ENCODE results near the gene RTRAF. TPM values are rescaled to one million over a fixed set of nuclear protein-coding genes. Genes with fewer than 3 reads are reported as not detected.
A peak's percentile ranks its signal among the peaks of the same experiment; 100 is the strongest.

RTRAF gene
- total RNA-seq, 1 experiment from 2014 or later = 93.7 TPM

GRCh38 chr14:52011523-52011922 lies 22.2 kb downstream of the RTRAF start:
- Histone ChIP-seq H3K27me3 (ENCODE audit: control insufficient read depth, insufficient read depth, low read length) (no peaks in the 10 kb centered on the region), H3K36me3 (ENCODE audit: control insufficient read depth, insufficient read depth, low read length) (peaks cover 10% of the 10 kb centered on the region), H3K4me1 (ENCODE audit: control insufficient read depth, insufficient read depth, low read length) (no peaks in the 10 kb centered on the region), H3K9me3 (ENCODE audit: control insufficient read depth, insufficient read depth, low read depth, low read length) (no peaks in the 10 kb centered on the region), H3K4me3 (ENCODE audit: low read depth in 2 of 2, low read length in 2 of 2) (no peak overlapping the region), H3K27ac (ENCODE audit: low read length) (no peak overlapping the region)
- DNase-seq (ENCODE audit: low read depth, low spot score) (no peak), ATAC-seq (no peak)
- intact Hi-C loops (cut with micrococcal nuclease; ENCODE audit: unreplicated experiment) (no loop called here), in situ Hi-C loops (cut with HindIII; ENCODE audit: low pct_unique_long_range_greater_than_20kb, low sequenced_read_pairs) (no loop called here)
- POLR2A ChIA-PET = no interaction called here
- TF ChIP-seq POLR2AphosphoS5 (IDR thresholded peaks at IDR 0.05; ENCODE audit: low read depth, low read length) (no peak), CTCF (IDR thresholded peaks at IDR 0.05) (no peak), TCF7L2 (IDR thresholded peaks at IDR 0.05; ENCODE audit: low read depth, low read length) (no peak), SIN3A (IDR thresholded peaks at IDR 0.05; ENCODE audit: borderline replicate concordance, insufficient read depth, low read depth, low read length) (no peak), REST (IDR thresholded peaks at IDR 0.05; ENCODE audit: insufficient read depth in 1 of 2, low read depth in 2 of 2, low read length in 1 of 2) (no peak)
- no TSS peak for BruUV-seq (replicated peaks)
- CTCF ChIA-PET = interaction anchor here (0.6 kb wide), 1 partner anchor 10 kb away, joined by 8 read pairs; no protein-coding TSS in a partner anchor

- no TSS peak for BruUV-seq (replicated peaks)
- H3K36me3 ChIP-seq (ENCODE audit: control insufficient read depth, insufficient read depth, low read length) = peaks cover 2% of the 10 kb centered on the region
- DNase-seq (ENCODE audit: low read depth, low spot score) = no peak
- POLR2A ChIA-PET = no interaction called here
- CTCF ChIA-PET = no interaction called here
- ATAC-seq = no peak
- intact Hi-C loops (cut with micrococcal nuclease; ENCODE audit: unreplicated experiment) (no loop called here), in situ Hi-C loops (cut with HindIII; ENCODE audit: low pct_unique_long_range_greater_than_20kb, low sequenced_read_pairs) (no loop called here)
- H3K4me3 ChIP-seq (ENCODE audit: low read depth in 2 of 2, low read length in 2 of 2) = no peak overlapping the region
- no peaks in the 10 kb centered on the region; the same call in 1 of the 2 replicates for H3K27me3 ChIP-seq (ENCODE audit: control insufficient read depth, insufficient read depth, low read length)
- no peaks in the 10 kb centered on the region for H3K4me1 ChIP-seq (ENCODE audit: control insufficient read depth, insufficient read depth, low read length)
- no peaks in the 10 kb centered on the region for H3K9me3 ChIP-seq (ENCODE audit: control insufficient read depth, insufficient read depth, low read depth, low read length)
- TF ChIP-seq SIN3A (IDR thresholded peaks at IDR 0.05; ENCODE audit: borderline replicate concordance, insufficient read depth, low read depth, low read length) = no peak
- H3K27ac ChIP-seq (ENCODE audit: low read length) = no peak overlapping the region
These were observed 23.3 kb downstream of the RTRAF start for GRCh38 chr14:52012635-52013034.

- H3K36me3 ChIP-seq (ENCODE audit: control insufficient read depth, insufficient read depth, low read length) = peaks cover 2% of the 10 kb centered on the region
- TF ChIP-seq POLR2AphosphoS5 (IDR thresholded peaks at IDR 0.05; ENCODE audit: low read depth, low read length) (no peak), CTCF (IDR thresholded peaks at IDR 0.05) (peak; percentile 37)
- ChIA-PET CTCF (no interaction called here), POLR2A (no interaction called here)
- intact Hi-C loops (cut with micrococcal nuclease; ENCODE audit: unreplicated experiment) (no loop called here), in situ Hi-C loops (cut with HindIII; ENCODE audit: low pct_unique_long_range_greater_than_20kb, low sequenced_read_pairs) (no loop called here)
- no peaks in the 10 kb centered on the region for H3K4me1 ChIP-seq (ENCODE audit: control insufficient read depth, insufficient read depth, low read length)
- H3K27ac ChIP-seq (ENCODE audit: low read length) = no peak overlapping the region
- no peak overlapping the region for H3K4me3 ChIP-seq (ENCODE audit: low read depth in 2 of 2, low read length in 2 of 2)
- no peaks in the 10 kb centered on the region; the same call in 1 of the 2 replicates for H3K27me3 ChIP-seq (ENCODE audit: control insufficient read depth, insufficient read depth, low read length)
- no TSS peak for BruUV-seq (replicated peaks)
- H3K9me3 ChIP-seq (ENCODE audit: control insufficient read depth, insufficient read depth, low read depth, low read length) = no peaks in the 10 kb centered on the region
- ATAC-seq (peak; percentile 36; the same call in 1 of the 2 replicates), DNase-seq (ENCODE audit: low read depth, low spot score) (no peak)
These were observed 24.7 kb downstream of the RTRAF start for GRCh38 chr14:52013984-52014600.
